WTC11 (cell line): ENCODE results near the gene MYL5. TPM values are rescaled to one million over a fixed set of nuclear protein-coding genes. Genes with fewer than 3 reads are reported as not detected.

Experiments
- ATAC-seq: fragments of 200-7000 bp; cut with Tn5 transposase; 2 replicates; pipeline ENCODE4 v1.10.0; 2021; ENCODE audit warnings: mild to moderate bottlenecking, moderate library complexity
- CTCF ChIA-PET: fragments of 300-600 bp; sonication (Branson Sonifier 250); formaldehyde crosslinking; loops from one replicate; lab custom pipeline; 2021; ENCODE audit warnings: antibody characterized with exemption; lab: Charles Lee
- POLR2A ChIA-PET: fragments of 350-600 bp; sonication (Branson Sonifier 250); formaldehyde crosslinking; loops from one replicate; lab custom pipeline; 2021; ENCODE audit warnings: antibody characterized with exemption; lab: Charles Lee
- DNase-seq: peaks from one replicate; pipeline ENCODE4 v3.0.0; 2021; ENCODE audit warnings: low spot score
- H3K27ac Mint-ChIP-seq: 2 replicates; pipeline ENCODE4 v1.8.0; 2021; ENCODE audit warnings: mixed read lengths
- H3K27me3 Mint-ChIP-seq: 2 replicates; pipeline ENCODE4 v1.8.0; 2021; ENCODE audit warnings: low read depth, mild to moderate bottlenecking, moderate library complexity, mixed read lengths
- H3K36me3 Mint-ChIP-seq: 2 replicates; pipeline ENCODE4 v1.8.0; 2021; ENCODE audit warnings: mixed read lengths
- H3K4me1 Mint-ChIP-seq: 2 replicates; pipeline ENCODE4 v1.8.0; 2022; ENCODE audit warnings: mixed read lengths
- H3K4me3 Mint-ChIP-seq: 2 replicates; pipeline ENCODE4 v1.8.0; 2021; ENCODE audit warnings: mild to moderate bottlenecking, moderate library complexity, mixed read lengths
- H3K9me3 Mint-ChIP-seq: 2 replicates; pipeline ENCODE4 v1.8.0; 2021; ENCODE audit warnings: mixed read lengths
- ATF6 ChIP-seq: sonication (generic); formaldehyde crosslinking; IDR thresholded peaks from 2 replicates; pipeline ENCODE4 v1.8.1; 2023; ENCODE audit warnings: mild to moderate bottlenecking, missing genetic modification reagents
- CDX4 ChIP-seq: fragments of 250-450 bp; sonication (Bioruptor Pico); IDR thresholded peaks from 2 replicates; pipeline ENCODE4 v1.9.0; 2021; ENCODE audit warnings: moderate library complexity, mild to moderate bottlenecking, inconsistent platforms, borderline replicate concordance
- CTCF ChIP-seq: fragments of 200-600 bp; IDR thresholded peaks from 2 replicates; pipeline ENCODE4 v1.8.0; 2022; ENCODE audit warnings: antibody characterized with exemption
- FOXP4 ChIP-seq: sonication (generic); formaldehyde crosslinking; IDR thresholded peaks from 2 replicates; pipeline ENCODE4 v1.8.0; 2022; ENCODE audit warnings: mild to moderate bottlenecking, missing genetic modification reagents
- KAT7 ChIP-seq: sonication (generic); formaldehyde crosslinking; IDR thresholded peaks from 2 replicates; pipeline ENCODE4 v1.8.1; 2023; ENCODE audit warnings: missing genetic modification reagents, mild to moderate bottlenecking, borderline replicate concordance
- NFYB ChIP-seq: sonication (generic); formaldehyde crosslinking; conservative IDR thresholded peaks from 2 replicates; pipeline ENCODE4 v1.8.0; 2022; ENCODE audit warnings: low read depth, missing genetic modification reagents
- PRDM15 ChIP-seq: sonication (generic); formaldehyde crosslinking; IDR thresholded peaks from 2 replicates; pipeline ENCODE4 v1.8.0; 2022; ENCODE audit warnings: missing genetic modification reagents
- RORB ChIP-seq: fragments of 250-450 bp; sonication (Bioruptor Pico); IDR thresholded peaks from 2 replicates; pipeline ENCODE4 v1.9.0; 2021; ENCODE audit warnings: mild to moderate bottlenecking
- TCF7 ChIP-seq: sonication (generic); formaldehyde crosslinking; IDR thresholded peaks from 2 replicates; pipeline ENCODE4 v1.8.0; 2022; ENCODE audit warnings: mild to moderate bottlenecking, low read depth, missing genetic modification reagents, moderate library complexity
- ZMAT4 ChIP-seq: fragments of 250-450 bp; sonication (Bioruptor Pico); IDR thresholded peaks from 2 replicates; pipeline ENCODE4 v1.9.0; 2021; ENCODE audit warnings: mild to moderate bottlenecking
- total RNA-seq: library from RNA; stranded (reverse); gene quantifications from 3 replicates; pipeline ENCODE4 v1.2.3, GENCODE V29; 2021

MYL5 gene
- total RNA-seq, 1 experiment from 2014 or later = 22.2 TPM

GRCh38 chr4:648579-649292 lies 25.6 kb upstream of the MYL5 start:
- CTCF ChIA-PET = interaction anchor here (1.1 to 2.3 kb wide), 3 partner anchors 25 to 46 kb away, joined by 3 to 9 read pairs (median 9); partner anchors contain the start of genes ATP5ME and MYL5
- H3K27ac Mint-ChIP-seq = no peak overlapping the region

GRCh38 chr4:649293-649625 lies 25.1 kb upstream of the MYL5 start:
- Mint-ChIP-seq H3K4me3 (no peak overlapping the region), H3K27me3 (peaks cover 3% of the 10 kb centered on the region; the same call in 1 of the 2 replicates), H3K4me1 (0 out of 2 replicates have a peak, but pooled peaks cover 4% of the 10 kb centered on the region), H3K27ac (no peak overlapping the region), H3K36me3 (no peaks in the 10 kb centered on the region)
- CTCF ChIA-PET = interaction anchor here (2.3 kb wide), 1 partner anchor 34 kb away, joined by 9 read pairs; no protein-coding TSS in a partner anchor
- ATAC-seq = no peak
- TF ChIP-seq KAT7 (CRISPR knock-in tag) (no peak), ZMAT4 (no peak), CTCF (no peak), CDX4 (CRISPR knock-in tag) (no peak), ATF6 (no peak)
- TF ChIP-seq, all 79 proteins: peak for 0
- H3K9me3 Mint-ChIP-seq = no peaks in the 10 kb centered on the region
- no peak for DNase-seq
- POLR2A ChIA-PET = no interaction called here

More at GRCh38 chr4:648579-649292, 25.6 kb upstream of the MYL5 start:
- H3K36me3 Mint-ChIP-seq = no peaks in the 10 kb centered on the region
- peaks cover 3% of the 10 kb centered on the region; the same call in 1 of the 2 replicates for H3K27me3 Mint-ChIP-seq
- no peak for TF ChIP-seq FOXP4 (CRISPR knock-in tag)
- no peak for TF ChIP-seq NFYB (CRISPR knock-in tag)
- no peak for TF ChIP-seq TCF7 (CRISPR knock-in tag)
- DNase-seq = no peak
- POLR2A ChIA-PET = no interaction called here
- no peak overlapping the region for H3K4me3 Mint-ChIP-seq
- peak; percentile 54 for ATAC-seq
- H3K4me1 Mint-ChIP-seq = 0 out of 2 replicates have a peak, but pooled peaks cover 4% of the 10 kb centered on the region
- H3K9me3 Mint-ChIP-seq = no peaks in the 10 kb centered on the region

GRCh38 chr4:649751-650310 lies 24.5 kb upstream of the MYL5 start:
- H3K4me1 Mint-ChIP-seq = 0 out of 2 replicates have a peak, but pooled peaks cover 4% of the 10 kb centered on the region
- H3K27ac Mint-ChIP-seq = no peak overlapping the region
- ChIA-PET POLR2A (no interaction called here), CTCF (no interaction called here)
- ATAC-seq (no peak), DNase-seq (no peak)
- H3K4me3 Mint-ChIP-seq = no peak overlapping the region
- no peaks in the 10 kb centered on the region for H3K9me3 Mint-ChIP-seq
- peaks cover 3% of the 10 kb centered on the region; the same call in 1 of the 2 replicates for H3K27me3 Mint-ChIP-seq
- TF ChIP-seq RORB (no peak), PRDM15 (no peak)
- TF ChIP-seq, all 79 proteins: peak for 0
- H3K36me3 Mint-ChIP-seq = no peaks in the 10 kb centered on the region
